Sigmoid colon (tissue), 7 donors: ENCODE measurements around the gene SLC66A1. TPM values are rescaled to one million over a fixed set of nuclear protein-coding genes. Genes with fewer than 3 reads are reported as not detected.

Source experiments
- DNase-seq: peaks from one replicate; pipeline ENCODE4 v3.0.0-alpha.2; 2019
- H3K27ac ChIP-seq, 4 donors: fragments of 200-600 bp; sonication (generic); one replicate each; pipeline ENCODE4 v1.5.1; 2016 to 2019; ENCODE audit warnings: mild to moderate bottlenecking in 1 of 4
- H3K27me3 ChIP-seq, 3 donors: fragments of 200-600 bp; sonication (generic); one replicate each; pipeline ENCODE4 v1.5.1; 2019; ENCODE audit warnings: mild to moderate bottlenecking in 1 of 3
- H3K36me3 ChIP-seq, 4 donors: fragments of 200-600 bp; sonication (generic); one replicate each; pipeline ENCODE4 v1.5.1; 2016 to 2019
- H3K4me1 ChIP-seq, 4 donors: fragments of 200-600 bp; sonication (generic); one replicate each; pipeline ENCODE4 v1.5.1; 2017 to 2019
- H3K4me3 ChIP-seq, 4 donors: fragments of 200-600 bp; sonication (generic); one replicate each; pipeline ENCODE4 v1.5.1; 2017 to 2019; ENCODE audit warnings: mild to moderate bottlenecking in 2 of 4, moderate library complexity in 1 of 4
- H3K9me3 ChIP-seq, 4 donors: fragments of 200-600 bp in 3 of 4; sonication (generic) in 3 of 4; one replicate each; pipeline versions ENCODE4 v1.5.1 to v1.6.1; 2013 to 2019
- EP300 ChIP-seq, 4 donors: sonication (generic); formaldehyde crosslinking; IDR thresholded peaks; one replicate each; pipeline ENCODE4 v1.6.1; 2017; ENCODE audit warnings: antibody characterized with exemption in 4 of 4
- POLR2A ChIP-seq, 2 donors: fragments of 450-650 bp; IDR thresholded peaks; one replicate each; pipeline ENCODE4 v1.6.1; 2016; ENCODE audit warnings: antibody characterized with exemption in 2 of 2, mild to moderate bottlenecking in 2 of 2, moderate library complexity in 2 of 2
- POLR2AphosphoS5 ChIP-seq, 4 donors: sonication (generic); formaldehyde crosslinking; IDR thresholded peaks; one replicate each; pipeline ENCODE4 v1.6.1; 2017; ENCODE audit warnings: antibody characterized with exemption in 4 of 4
- WGBS, 2 donors: extraction: QIAGEN DNeasy Blood & Tissue Kit; methylation state at CpG; one replicate each; pipeline ENCODE4 v1.1.7; 2013; 5-methylcytosine and 5-hydroxymethylcytosine counted together
- intact Hi-C: fragments of 100-400 bp; cut with DNase I; formaldehyde crosslinking; loops from one replicate; pipeline ENCODE4 v1.15.1; 2023
- polyA plus RNA-seq, 3 donors: library from polyadenylated mRNA; stranded (reverse); fragments of 200-250 nt; gene quantifications; one replicate each; pipeline ENCODE4 v1.2.3, GENCODE V29; 2013
- total RNA-seq, 4 donors: library from RNA; depleted of rRNA; stranded (reverse); fragments of >200 nt; gene quantifications; one replicate each; pipeline ENCODE4 v1.1.0, GENCODE V29; 2016
- TF ChIP-seq, protein P1 (sequence below), 4 experiments: fragments of 450-650 bp in 3 of 4; fragments of 200-600 bp in 1 of 4; IDR thresholded peaks; one replicate each; pipeline ENCODE4 v1.5.1; 2016 to 2019; ENCODE audit warnings: antibody characterized with exemption in 4 of 4, mild to moderate bottlenecking in 3 of 4, moderate library complexity in 2 of 4
- donor health status: healthy with polysubstance abuse.
- donor health status: Bipolar disorder and iron deficiency.
- donor health status: healthy.

SLC66A1 gene
- total and polyA plus RNA-seq, 7 donors, result 5.1 to 16.0 (median 8.1) TPM

DNA sequence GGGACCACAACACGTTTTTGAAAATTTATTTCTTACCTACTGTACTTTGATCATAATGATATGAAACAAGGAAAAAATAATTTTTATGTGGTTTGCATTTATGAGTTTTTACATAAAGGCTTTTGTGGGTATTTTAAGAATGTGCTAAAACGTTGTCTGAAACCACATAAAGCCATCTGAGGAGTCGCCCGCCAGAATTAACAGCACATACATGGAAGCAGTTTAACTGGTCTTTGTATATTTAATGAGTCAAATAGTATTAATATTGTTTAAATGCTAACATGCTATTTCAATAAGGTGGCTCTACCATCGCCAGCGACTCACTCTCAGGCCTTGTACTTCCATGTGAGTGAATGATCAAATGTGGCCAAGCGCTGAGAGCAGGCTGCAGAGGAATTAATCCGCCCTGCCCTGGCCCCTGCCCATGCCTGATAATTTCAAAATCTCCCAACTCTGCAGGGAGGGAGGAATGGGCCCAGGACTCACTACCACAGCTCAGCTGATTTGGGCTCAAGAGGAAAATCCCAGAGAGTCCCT is 49.6 kb downstream of the SLC66A1 start:
- WGBS, 2 donors, result 68 to 84% methylated on average over 8 of the region's 8 CpGs
- TF ChIP-seq EP300 (IDR thresholded peaks at IDR 0.05) (no peak), POLR2AphosphoS5 (IDR thresholded peaks at IDR 0.05) (no peak), POLR2A (IDR thresholded peaks at IDR 0.05) (no peak)
- TF ChIP-seq, protein P1, sequence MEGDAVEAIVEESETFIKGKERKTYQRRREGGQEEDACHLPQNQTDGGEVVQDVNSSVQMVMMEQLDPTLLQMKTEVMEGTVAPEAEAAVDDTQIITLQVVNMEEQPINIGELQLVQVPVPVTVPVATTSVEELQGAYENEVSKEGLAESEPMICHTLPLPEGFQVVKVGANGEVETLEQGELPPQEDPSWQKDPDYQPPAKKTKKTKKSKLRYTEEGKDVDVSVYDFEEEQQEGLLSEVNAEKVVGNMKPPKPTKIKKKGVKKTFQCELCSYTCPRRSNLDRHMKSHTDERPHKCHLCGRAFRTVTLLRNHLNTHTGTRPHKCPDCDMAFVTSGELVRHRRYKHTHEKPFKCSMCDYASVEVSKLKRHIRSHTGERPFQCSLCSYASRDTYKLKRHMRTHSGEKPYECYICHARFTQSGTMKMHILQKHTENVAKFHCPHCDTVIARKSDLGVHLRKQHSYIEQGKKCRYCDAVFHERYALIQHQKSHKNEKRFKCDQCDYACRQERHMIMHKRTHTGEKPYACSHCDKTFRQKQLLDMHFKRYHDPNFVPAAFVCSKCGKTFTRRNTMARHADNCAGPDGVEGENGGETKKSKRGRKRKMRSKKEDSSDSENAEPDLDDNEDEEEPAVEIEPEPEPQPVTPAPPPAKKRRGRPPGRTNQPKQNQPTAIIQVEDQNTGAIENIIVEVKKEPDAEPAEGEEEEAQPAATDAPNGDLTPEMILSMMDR (IDR thresholded peaks at IDR 0.05), result no peak
- Histone ChIP-seq H3K27me3 (no peaks in the 10 kb centered on the region), H3K27ac (peak overlapping the region in 1 of 4 donors; percentile 50), H3K9me3 (no peaks in the 10 kb centered on the region), H3K4me3 (no peak overlapping the region), H3K36me3 (peaks cover 0 to 22% (median 3%) of the 10 kb centered on the region in 4 donors), H3K4me1 (peaks cover 0 to 43% (median 36%) of the 10 kb centered on the region in 4 donors)
- intact Hi-C loops, result no loop called here
- no peak for DNase-seq

- Histone ChIP-seq H3K27ac (peak overlapping the region; percentile 18 to 64 (median 34)), H3K4me1 (peaks cover 0 to 63% (median 48%) of the 10 kb centered on the region in 4 donors), H3K4me3 (no peak overlapping the region), H3K27me3 (no peaks in the 10 kb centered on the region), H3K9me3 (no peaks in the 10 kb centered on the region), H3K36me3 (peaks cover 0 to 15% (median 0%) of the 10 kb centered on the region in 4 donors)
- intact Hi-C loops, result no loop called here
- WGBS, 2 donors, result 87 to 90% methylated on average over 8 of the region's 8 CpGs
- TF ChIP-seq POLR2A (IDR thresholded peaks at IDR 0.05), result no peak
- TF ChIP-seq, protein P1 (IDR thresholded peaks at IDR 0.05), result no peak
- TF ChIP-seq POLR2AphosphoS5 (IDR thresholded peaks at IDR 0.05), result no peak
- no peak for TF ChIP-seq EP300 (IDR thresholded peaks at IDR 0.05)
- no peak for DNase-seq
These were observed 51.5 kb downstream of the SLC66A1 start for GRCh38 chr1:19363536-19364152.

GRCh38 chr1:19365721-19366120 is 53.6 kb downstream of the SLC66A1 start:
- Histone ChIP-seq H3K27ac (peak overlapping the region in 3 of 4 donors; percentile 23 to 63 (median 50)), H3K36me3 (peaks cover 0 to 22% (median 0%) of the 10 kb centered on the region in 4 donors), H3K9me3 (no peaks in the 10 kb centered on the region), H3K27me3 (no peaks in the 10 kb centered on the region), H3K4me1 (peaks cover 0 to 67% (median 50%) of the 10 kb centered on the region in 4 donors), H3K4me3 (no peak overlapping the region)
- no peak for DNase-seq
- intact Hi-C loops, result no loop called here
- TF ChIP-seq, protein P1 (IDR thresholded peaks at IDR 0.05), result no peak
- TF ChIP-seq POLR2A (IDR thresholded peaks at IDR 0.05) (no peak), EP300 (IDR thresholded peaks at IDR 0.05) (no peak), POLR2AphosphoS5 (IDR thresholded peaks at IDR 0.05) (no peak)
- 81 to 91% methylated on average over 10 of the region's 10 CpGs for WGBS, 2 donors

DNA sequence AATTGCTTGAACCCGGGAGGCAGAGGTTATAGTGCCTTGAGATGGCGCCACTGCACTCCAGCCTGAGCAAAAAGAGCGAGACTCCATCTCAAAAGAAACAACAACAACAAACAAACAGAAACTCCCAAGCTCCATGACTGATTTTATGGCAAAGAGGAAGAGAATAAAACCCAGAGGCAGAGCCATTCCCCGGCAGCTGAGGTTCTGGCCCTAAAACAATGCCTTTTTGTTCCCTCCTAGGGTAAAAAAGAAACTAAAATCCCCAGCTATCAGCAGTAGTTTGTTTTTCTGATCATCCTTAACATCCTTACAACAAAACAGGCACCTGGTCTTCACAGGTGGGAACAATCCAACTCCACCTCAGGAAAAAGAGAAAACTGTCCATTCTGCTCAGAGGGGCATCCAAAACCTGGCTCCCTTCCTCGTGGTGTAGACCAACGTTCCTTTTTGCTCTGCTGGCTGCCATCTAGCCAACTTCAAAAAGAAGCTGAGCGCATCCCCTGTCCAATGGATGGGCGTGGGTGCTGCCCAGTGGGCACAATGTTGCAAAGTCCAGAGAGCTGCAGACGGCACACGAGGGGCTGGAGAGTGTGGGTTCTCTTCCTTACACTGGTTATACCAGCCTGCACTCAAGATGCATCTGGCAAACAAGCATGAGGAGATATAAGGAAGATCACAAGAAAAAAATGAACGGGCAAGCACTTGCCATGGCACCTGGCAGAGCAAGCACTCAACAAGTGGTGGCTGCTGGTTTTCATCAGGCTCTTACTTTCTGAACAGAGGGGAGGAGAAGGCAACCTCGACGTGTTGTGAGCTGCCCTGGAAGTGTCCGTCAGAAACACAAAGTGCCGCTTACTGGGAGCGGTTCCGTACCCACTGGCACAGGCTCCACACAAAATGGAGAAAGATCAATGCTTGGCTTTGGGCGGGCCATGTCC is 54.7 kb downstream of the SLC66A1 start:
- no peak for DNase-seq
- no peaks in the 10 kb centered on the region for H3K27me3 ChIP-seq
- no peaks in the 10 kb centered on the region for H3K9me3 ChIP-seq
- H3K36me3 ChIP-seq, result peaks cover 0 to 32% (median 2%) of the 10 kb centered on the region in 4 donors
- intact Hi-C loops, result no loop called here
- peak overlapping the region in 3 of 4 donors; percentile 16 to 63 (median 50) for H3K27ac ChIP-seq
- WGBS, 2 donors, result 53 to 74% methylated on average over 18 of the region's 18 CpGs
- TF ChIP-seq POLR2AphosphoS5 (IDR thresholded peaks at IDR 0.05) (no peak), POLR2A (IDR thresholded peaks at IDR 0.05) (no peak), EP300 (IDR thresholded peaks at IDR 0.05) (no peak)
- TF ChIP-seq, protein P1 (IDR thresholded peaks at IDR 0.05), result no peak
- H3K4me3 ChIP-seq, result no peak overlapping the region
- H3K4me1 ChIP-seq, result peaks cover 0 to 56% (median 40%) of the 10 kb centered on the region in 4 donors
